HG03135 (cell line): ENCODE results near the gene PTGS2.

Source experiments
- ATAC-seq: cut with Tn5 transposase; IDR thresholded peaks from one replicate; pipeline ENCODE4 v1.9.1; 2021; ENCODE audit warnings: mild to moderate bottlenecking, moderate library complexity; ENCODE audit not compliant: unreplicated experiment

Gene PTGS2

GRCh38 chr1:186680245-186681061 is at the start of gene PTGS2:
Gene PTGS2 (minus strand): TSS chr1:186680423. CDS start chr1:186680290, 133 bp downstream.
- ATAC-seq, result no peak

DNA sequence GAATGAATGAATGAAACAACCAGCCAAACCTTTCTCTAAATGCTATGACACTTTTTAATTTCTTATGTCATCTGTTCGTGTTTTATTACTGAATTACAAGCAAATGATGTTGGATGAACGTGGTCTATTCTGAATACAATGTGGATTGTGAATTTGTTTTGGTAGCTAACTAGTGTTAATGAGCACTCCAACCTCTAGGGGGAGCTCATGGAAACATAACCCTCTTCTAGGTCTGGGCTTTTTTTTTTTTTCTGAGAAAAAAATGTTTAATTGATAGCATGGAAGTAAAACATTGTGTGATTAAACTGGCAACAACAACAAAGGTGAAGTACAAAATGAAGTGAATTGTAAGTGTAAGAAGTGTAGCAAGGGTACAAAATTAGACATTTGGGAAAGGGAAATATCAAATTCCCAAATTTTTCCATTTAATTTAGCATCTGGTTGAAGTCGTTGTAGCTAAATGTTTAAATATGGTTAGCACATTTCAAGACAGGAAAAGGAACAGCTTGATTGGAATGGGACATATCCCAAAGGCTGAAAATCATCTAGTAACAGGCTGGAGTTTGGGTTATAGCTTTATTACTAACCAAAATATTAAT is 42.6 kb upstream of the PTGS2 start:
- ATAC-seq, result peak; percentile 78

DNA sequence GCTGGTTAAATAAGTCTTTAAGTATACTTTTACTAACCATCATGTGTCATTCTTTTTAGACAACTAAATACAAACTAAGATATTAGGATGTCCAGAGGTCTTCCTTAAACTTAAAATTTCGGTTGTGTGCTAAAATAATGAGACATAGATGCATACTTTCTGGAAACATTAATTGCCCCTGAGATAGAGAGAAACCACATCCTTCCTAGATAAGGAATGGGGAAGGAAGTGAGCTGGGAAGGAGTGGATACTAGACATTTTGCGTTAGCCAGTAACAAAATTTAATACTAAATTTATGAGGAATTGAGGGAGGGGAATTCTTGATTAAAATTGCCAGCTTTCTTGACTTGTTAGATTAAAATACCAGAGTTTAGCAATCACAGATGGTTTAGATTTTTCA is 37.1 kb upstream of the PTGS2 start:
- no peak for ATAC-seq

- ATAC-seq, result no peak
Measured at GRCh38 chr1:186715887-186716809, 35.9 kb upstream of the PTGS2 start.

GRCh38 chr1:186710696-186711095 is 30.5 kb upstream of the PTGS2 start:
- no peak for ATAC-seq

DNA sequence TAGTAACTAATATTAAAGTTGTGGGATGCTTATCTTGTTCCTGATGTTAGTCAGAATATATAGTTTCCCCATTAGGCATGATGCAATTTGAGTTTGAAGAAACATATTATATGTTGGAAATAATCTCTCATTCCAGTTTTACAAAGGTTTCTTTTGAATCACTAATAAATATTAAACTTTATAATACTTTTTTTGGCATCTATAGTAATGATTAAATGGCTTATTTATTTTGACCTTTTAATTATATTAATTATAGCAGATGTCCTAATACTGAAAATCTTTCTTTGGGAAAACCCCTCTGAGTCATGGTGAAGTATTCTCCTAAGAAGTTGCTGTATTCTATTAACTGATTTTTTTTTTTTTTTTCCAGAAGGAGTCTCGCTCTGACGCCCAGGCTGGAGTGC is 28.5 kb upstream of the PTGS2 start:
- ATAC-seq, result no peak

- ATAC-seq, result no peak
Measured at GRCh38 chr1:186703209-186703766, 23.1 kb upstream of the PTGS2 start.

DNA sequence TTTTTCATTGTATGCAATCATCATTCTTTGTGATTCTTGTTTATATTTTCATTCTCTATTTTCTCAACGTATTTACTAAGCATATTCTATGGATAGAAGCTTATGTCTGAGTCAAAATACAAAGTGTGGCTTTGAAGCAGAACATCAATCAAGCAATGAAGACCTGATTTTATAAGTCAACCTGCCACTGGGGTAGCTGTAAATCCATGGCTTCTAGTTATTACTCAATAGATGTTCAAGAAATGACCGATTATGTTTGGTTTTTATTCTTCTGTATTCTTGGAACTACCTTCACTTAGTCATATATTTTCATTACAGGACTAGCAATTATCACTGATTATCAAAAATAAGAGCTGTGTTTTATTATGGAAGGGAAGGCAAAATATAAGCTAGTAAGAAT is 20.5 kb upstream of the PTGS2 start:
- ATAC-seq, result no peak

GRCh38 chr1:186699519-186699918 is 19.3 kb upstream of the PTGS2 start:
- ATAC-seq, result no peak

DNA sequence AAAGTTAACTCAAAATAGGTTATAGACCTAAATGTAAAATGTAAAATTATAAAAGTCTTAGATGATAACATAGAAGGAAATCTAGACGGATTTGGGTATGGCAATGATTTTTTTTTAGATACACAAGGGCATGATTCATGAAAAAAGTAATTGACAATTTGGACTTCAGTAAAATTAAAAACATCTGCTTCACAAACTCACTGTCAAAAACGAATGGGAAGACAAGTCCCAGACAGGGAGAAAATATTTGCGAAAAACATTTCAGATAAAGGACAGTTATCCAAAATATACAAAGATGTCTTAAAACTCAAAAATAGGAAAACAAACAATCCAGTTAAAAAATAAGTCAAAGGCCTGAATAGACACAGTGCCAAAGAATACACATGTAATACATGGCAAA is 9.7 kb upstream of the PTGS2 start:
- no peak for ATAC-seq

DNA sequence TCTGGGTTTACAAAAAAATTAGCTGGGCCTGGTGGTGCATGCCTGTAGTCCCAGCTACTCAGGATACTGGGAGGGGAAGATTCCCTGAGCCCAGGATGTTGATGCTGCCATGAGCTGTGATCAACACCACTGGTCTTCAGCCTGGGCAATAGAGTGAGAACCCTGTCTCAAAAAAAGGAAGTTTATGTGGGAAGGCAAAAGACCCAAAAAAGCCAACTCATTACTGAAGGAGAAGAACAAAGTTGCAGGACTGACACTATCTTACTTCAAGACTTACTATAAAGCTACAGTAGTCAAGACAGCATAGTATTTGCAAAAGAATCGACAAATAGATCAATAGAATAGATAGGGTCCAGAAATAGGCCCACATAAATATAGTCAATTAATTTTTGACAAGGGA is 9.2 kb upstream of the PTGS2 start:
- no peak for ATAC-seq

DNA sequence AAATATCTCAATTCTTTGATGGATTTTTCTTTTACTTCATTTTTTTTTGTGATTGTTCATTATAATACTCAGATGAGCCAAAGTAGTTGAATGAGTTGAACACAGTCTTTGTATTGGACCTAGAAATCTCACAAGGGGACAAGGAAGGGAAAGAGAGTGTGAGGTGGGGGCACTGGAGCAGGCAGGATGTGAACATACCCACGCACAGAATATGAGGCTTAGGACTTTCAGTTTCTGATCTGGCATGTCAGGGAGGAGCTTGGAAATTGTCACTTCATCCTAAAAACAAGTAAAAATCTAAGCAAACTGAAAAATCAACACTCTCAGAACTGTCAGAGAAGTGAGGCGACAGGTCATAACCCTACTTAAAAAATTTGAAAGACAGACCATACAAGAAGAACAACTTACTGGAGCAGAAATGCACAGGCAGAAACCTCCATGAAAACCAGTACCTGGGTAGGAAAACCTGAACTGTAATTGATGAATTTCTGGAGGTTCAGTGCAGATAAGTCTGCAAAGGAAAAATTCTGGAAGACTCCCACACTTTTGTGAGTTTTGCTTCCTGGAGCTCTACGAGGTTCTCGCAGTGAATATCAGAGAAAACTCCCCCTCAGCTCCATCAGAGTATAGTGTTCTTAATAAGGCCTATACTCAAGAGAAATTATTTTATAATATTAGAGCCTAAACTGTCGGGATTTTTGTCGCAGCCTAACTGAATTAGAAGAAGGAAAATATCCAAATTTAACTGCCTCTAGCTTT is 3.6 kb upstream of the PTGS2 start:
- no peak for ATAC-seq

DNA sequence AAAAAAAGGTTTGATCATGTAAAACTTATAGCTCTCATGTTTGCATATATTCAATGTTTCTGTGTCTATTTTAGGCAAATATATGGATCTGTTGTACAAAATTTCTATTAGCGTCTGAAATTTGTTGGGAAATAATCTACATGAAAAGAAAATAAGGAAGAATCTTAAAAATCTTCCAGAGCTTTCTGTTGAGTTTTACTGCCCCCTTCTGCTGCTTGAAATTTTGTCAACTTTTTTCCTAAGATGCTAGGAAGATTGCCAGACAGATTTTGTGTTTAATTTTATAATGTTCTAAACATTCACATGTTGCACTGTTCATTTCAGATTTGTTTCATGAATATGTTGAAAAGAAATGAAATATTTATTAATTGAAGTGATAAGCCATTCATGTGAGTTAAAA is 2.5 kb upstream of the PTGS2 start:
- ATAC-seq, result no peak

- no peak for ATAC-seq
Measured at GRCh38 chr1:186681801-186682200, 1.6 kb upstream of the PTGS2 start.

- ATAC-seq, result no peak
Measured at GRCh38 chr1:186681121-186681520, 898 bp upstream of the PTGS2 start.

GRCh38 chr1:186679924-186680244 is 339 bp downstream of the PTGS2 start:
- ATAC-seq, result no peak

DNA sequence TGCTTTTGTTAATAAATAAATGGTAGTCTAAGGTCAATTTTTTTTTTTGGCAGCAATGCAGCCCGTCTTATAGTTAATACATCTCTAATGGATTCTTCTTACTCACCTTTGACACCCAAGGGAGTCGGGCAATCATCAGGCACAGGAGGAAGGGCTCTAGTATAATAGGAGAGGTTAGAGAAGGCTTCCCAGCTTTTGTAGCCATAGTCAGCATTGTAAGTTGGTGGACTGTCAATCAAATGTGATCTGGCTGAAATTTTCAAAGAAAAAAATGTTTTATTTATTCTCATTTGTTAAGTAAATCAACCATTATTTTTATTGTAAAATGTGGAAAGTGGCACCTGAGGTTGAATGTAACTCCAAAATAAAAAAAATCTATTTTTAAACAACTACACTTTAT is 2.1 kb downstream of the PTGS2 start:
- ATAC-seq, result no peak

GRCh38 chr1:186672596-186672995 is 7.6 kb downstream of the PTGS2 start:
- ATAC-seq, result no peak

DNA sequence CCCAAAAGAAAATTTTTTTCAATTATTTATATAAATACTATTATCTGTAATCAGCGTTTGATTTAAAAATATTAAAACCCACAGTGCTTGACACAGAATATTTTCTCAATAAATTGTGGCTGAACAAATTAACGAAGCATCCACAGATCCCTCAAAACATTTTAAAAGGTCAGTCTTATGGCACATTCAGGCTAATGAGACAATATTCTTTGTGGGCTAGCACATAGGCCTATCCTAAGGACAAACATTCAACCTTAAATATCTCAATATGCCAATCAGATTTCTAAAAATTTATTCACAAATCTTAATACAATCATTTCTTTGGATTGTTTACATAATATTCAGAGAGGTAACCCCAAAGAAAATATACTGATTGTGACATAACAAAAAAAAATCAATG is 8.1 kb downstream of the PTGS2 start:
- ATAC-seq, result no peak

GRCh38 chr1:186671136-186671825 is 8.9 kb downstream of the PTGS2 start:
- no peak for ATAC-seq
